Smooth muscle cell (in vitro differentiated cells): ENCODE measurements around the gene CIC. TPM values are rescaled to one million over a fixed set of nuclear protein-coding genes. Genes with fewer than 3 reads are reported as not detected.

Source experiments
- DNase-seq: peaks from one replicate; lab custom pipeline; 2025; ENCODE audit not compliant: unreplicated experiment; lab: John Stamatoyannopoulos, UW
- H2AFZ ChIP-seq: fragments of 200-600 bp; sonication (generic); 2 replicates; pipeline ENCODE4 v1.6.0; 2016; ENCODE audit warnings: antibody characterized with exemption, low read depth, mild to moderate bottlenecking
- H3F3A ChIP-seq: fragments of 200-600 bp; sonication (generic); 2 replicates; pipeline ENCODE4 v1.6.0; 2017; ENCODE audit warnings: antibody characterized with exemption, low read depth
- H3K27ac ChIP-seq: fragments of 200-600 bp; sonication (generic); 2 replicates; pipeline ENCODE4 v1.5.1; 2016; ENCODE audit warnings: low read depth, mild to moderate bottlenecking
- H3K27me3 ChIP-seq: fragments of 200-600 bp; sonication (generic); 2 replicates; pipeline ENCODE4 v1.6.1; 2016; ENCODE audit warnings: low read depth, mild to moderate bottlenecking
- H3K36me3 ChIP-seq: fragments of 200-600 bp; sonication (generic); 2 replicates; pipeline ENCODE4 v1.5.1; 2016; ENCODE audit warnings: low read depth
- H3K4me1 ChIP-seq: fragments of 200-600 bp; sonication (generic); 2 replicates; pipeline ENCODE4 v1.5.1; 2016; ENCODE audit warnings: low read depth
- H3K4me2 ChIP-seq: fragments of 200-600 bp; sonication (generic); 2 replicates; pipeline ENCODE4 v1.6.0; 2016; ENCODE audit warnings: mild to moderate bottlenecking
- H3K4me3 ChIP-seq: fragments of 200-600 bp; sonication (generic); 2 replicates; pipeline ENCODE4 v1.5.1; 2016; ENCODE audit warnings: mild to moderate bottlenecking
- H3K79me2 ChIP-seq: fragments of 200-600 bp; sonication (generic); 2 replicates; pipeline ENCODE4 v1.6.0; 2016; ENCODE audit warnings: low read depth, mild to moderate bottlenecking
- H3K9ac ChIP-seq: fragments of 200-600 bp; sonication (generic); 2 replicates; pipeline ENCODE4 v1.6.0; 2016; ENCODE audit warnings: low read depth
- H3K9me3 ChIP-seq: fragments of 200-600 bp; sonication (generic); replicated peaks from 2 replicates; pipeline ENCODE4 v1.5.1; 2016; ENCODE audit warnings: low read depth
- H4K20me1 ChIP-seq: fragments of 200-600 bp; sonication (generic); 2 replicates; pipeline ENCODE4 v1.6.0; 2016; ENCODE audit warnings: low read depth
- CTCF ChIP-seq: fragments of 200-600 bp; sonication (generic); IDR thresholded peaks from 2 replicates; pipeline ENCODE4 v1.5.1; 2017; ENCODE audit warnings: borderline replicate concordance, mild to moderate bottlenecking, antibody characterized with exemption; ENCODE audit not compliant: insufficient read depth, poor library complexity, severe bottlenecking
- WGBS: methylation state at CpG from one replicate; pipeline ENCODE4 v1.1.7; 2016; ENCODE audit warnings: low lambda C conversion rate; 5-methylcytosine and 5-hydroxymethylcytosine counted together
- polyA plus RNA-seq: library from polyadenylated mRNA; unstranded; fragments of >200 nt; fragmentation: Nextera tagmentation; extraction: Ambion mirVana; gene quantifications from 2 replicates; pipeline ENCODE4 v1.2.1, GENCODE V29; 2016
- total RNA-seq: library from RNA; depleted of rRNA; stranded (reverse); fragments of >200 nt; gene quantifications from 2 replicates; pipeline ENCODE4 v1.2.3, GENCODE V29; 2014

Gene CIC
- total and polyA plus RNA-seq, 2 experiments from 2014 or later, result 12.6 to 18.4 TPM

GRCh38 chr19:42317535-42317934 is 48.5 kb downstream of the CIC start:
- DNase-seq, result no peak
- H3K79me2 ChIP-seq, result no peaks in the 10 kb centered on the region
- H4K20me1 ChIP-seq, result no peaks in the 10 kb centered on the region
- 85% methylated on average over 13 of the region's 13 CpGs for WGBS
- H2AFZ ChIP-seq, result no peak overlapping the region
- H3K4me2 ChIP-seq, result no peak overlapping the region
- H3K27ac ChIP-seq, result no peak overlapping the region
- no peak overlapping the region for H3K9ac ChIP-seq
- H3K27me3 ChIP-seq, result peaks cover 45% of the 10 kb centered on the region
- H3K9me3 ChIP-seq, result no peaks in the 10 kb centered on the region
- H3F3A ChIP-seq, result no peaks in the 10 kb centered on the region
- no peaks in the 10 kb centered on the region for H3K36me3 ChIP-seq
- no peak overlapping the region for H3K4me3 ChIP-seq
- TF ChIP-seq CTCF, result no peak
- no peaks in the 10 kb centered on the region for H3K4me1 ChIP-seq

- Histone ChIP-seq H3K4me1 (peaks cover 9% of the 10 kb centered on the region), H3F3A (no peaks in the 10 kb centered on the region), H3K27ac (no peak overlapping the region), H3K4me3 (no peak overlapping the region), H3K27me3 (peaks cover 47% of the 10 kb centered on the region), H3K36me3 (no peaks in the 10 kb centered on the region), H3K9me3 (no peaks in the 10 kb centered on the region), H4K20me1 (peaks cover 10% of the 10 kb centered on the region), H2AFZ (no peak overlapping the region), H3K4me2 (no peak overlapping the region), H3K9ac (no peak overlapping the region), H3K79me2 (peaks cover 18% of the 10 kb centered on the region)
- no peak for TF ChIP-seq CTCF
- WGBS, result 90% methylated on average over 9 of the region's 9 CpGs
- no peak for DNase-seq
Measured at GRCh38 chr19:42322305-42322704, 53.3 kb downstream of the CIC start.

GRCh38 chr19:42323473-42323851 is 54.4 kb downstream of the CIC start:
- H2AFZ ChIP-seq, result no peak overlapping the region
- peaks cover 27% of the 10 kb centered on the region for H3K79me2 ChIP-seq
- H3K36me3 ChIP-seq, result no peaks in the 10 kb centered on the region
- no peaks in the 10 kb centered on the region for H3K9me3 ChIP-seq
- H3K27ac ChIP-seq, result no peak overlapping the region
- no peak for DNase-seq
- no peaks in the 10 kb centered on the region for H3F3A ChIP-seq
- peaks cover 16% of the 10 kb centered on the region for H4K20me1 ChIP-seq
- H3K4me1 ChIP-seq, result peaks cover 9% of the 10 kb centered on the region
- peaks cover 47% of the 10 kb centered on the region for H3K27me3 ChIP-seq
- H3K4me3 ChIP-seq, result no peak overlapping the region
- no peak for TF ChIP-seq CTCF
- 14% methylated on average over 24 of the region's 29 CpGs for WGBS
- no peak overlapping the region for H3K9ac ChIP-seq
- no peak overlapping the region for H3K4me2 ChIP-seq

- H3F3A ChIP-seq, result no peaks in the 10 kb centered on the region
- no peak overlapping the region for H3K27ac ChIP-seq
- no peak overlapping the region for H3K4me3 ChIP-seq
- TF ChIP-seq CTCF, result no peak
- peaks cover 17% of the 10 kb centered on the region for H4K20me1 ChIP-seq
- WGBS, result 2% methylated on average over 17 of the region's 92 CpGs
- no peak overlapping the region for H3K9ac ChIP-seq
- H2AFZ ChIP-seq, result no peak overlapping the region
- no peaks in the 10 kb centered on the region for H3K36me3 ChIP-seq
- peaks cover 47% of the 10 kb centered on the region for H3K27me3 ChIP-seq
- peak overlapping the region; percentile 77 for H3K4me2 ChIP-seq
- DNase-seq, result no peak
- no peaks in the 10 kb centered on the region for H3K9me3 ChIP-seq
- peaks cover 32% of the 10 kb centered on the region for H3K79me2 ChIP-seq
- peaks cover 9% of the 10 kb centered on the region for H3K4me1 ChIP-seq
Measured at GRCh38 chr19:42323852-42324654, 55.0 kb downstream of the CIC start.
